Measurements from ENCODE around the gene PHIP.
"Not testable (repeated sequence)": the region's sequence is repeated elsewhere in the genome, so short reads cannot be mapped to it uniquely, and the experiment has no call there.

Gene PHIP

GRCh38 chr6:79078075-79078969 is at the start of gene PHIP:
TSS of gene PHIP (minus strand) at chr6:79078254. CDS start at chr6:79078068, 186 bp downstream.
- peak; percentile 93 for DNase-seq (ENCODE audit: low spot score)

GRCh38 chr6:79127660-79128059 is 49.6 kb upstream of the PHIP start:
- no peak for DNase-seq (ENCODE audit: low spot score)

GRCh38 chr6:79119217-79119616 is 41.2 kb upstream of the PHIP start:
- DNase-seq (ENCODE audit: low spot score), result no peak

- no peak for DNase-seq (ENCODE audit: low spot score)
These were observed 39.7 kb upstream of the PHIP start for GRCh38 chr6:79117752-79118151.

GRCh38 chr6:79115553-79116182 is 37.6 kb upstream of the PHIP start:
- DNase-seq (ENCODE audit: low spot score), result no peak

- DNase-seq (ENCODE audit: low spot score), result no peak
These were observed 33.5 kb upstream of the PHIP start for GRCh38 chr6:79111549-79111948.

GRCh38 chr6:79101164-79101563 is 23.1 kb upstream of the PHIP start:
- no peak for DNase-seq (ENCODE audit: low spot score)

GRCh38 chr6:79100304-79100703 is 22.2 kb upstream of the PHIP start:
- no peak for DNase-seq (ENCODE audit: low spot score)

GRCh38 chr6:79094938-79095337 is 16.9 kb upstream of the PHIP start:
- DNase-seq (ENCODE audit: low spot score), result no peak

- DNase-seq (ENCODE audit: low spot score), result not testable (repeated sequence)
These were observed 13.7 kb upstream of the PHIP start for GRCh38 chr6:79091801-79092200.

GRCh38 chr6:79089552-79090404 is 11.7 kb upstream of the PHIP start:
- no peak for DNase-seq (ENCODE audit: low spot score)

- DNase-seq (ENCODE audit: low spot score), result no peak
These were observed 6.6 kb upstream of the PHIP start for GRCh38 chr6:79084693-79085092.

- DNase-seq (ENCODE audit: low spot score), result no peak
These were observed 4.2 kb upstream of the PHIP start for GRCh38 chr6:79082304-79082703.

- no peak for DNase-seq (ENCODE audit: low spot score)
These were observed 3.6 kb upstream of the PHIP start for GRCh38 chr6:79081663-79082062.

- no peak for DNase-seq (ENCODE audit: low spot score)
These were observed 1.5 kb upstream of the PHIP start for GRCh38 chr6:79079561-79080041.

- no peak for DNase-seq (ENCODE audit: low spot score)
These were observed 359 bp downstream of the PHIP start for GRCh38 chr6:79077715-79078074.

- DNase-seq (ENCODE audit: low spot score), result peak; percentile 83
These were observed 1.0 kb downstream of the PHIP start for GRCh38 chr6:79076782-79077641.

GRCh38 chr6:79076160-79076559 is 1.9 kb downstream of the PHIP start:
- no peak for DNase-seq (ENCODE audit: low spot score)

GRCh38 chr6:79073888-79074287 is 4.2 kb downstream of the PHIP start:
- DNase-seq (ENCODE audit: low spot score), result no peak

GRCh38 chr6:79072640-79073181 is 5.3 kb downstream of the PHIP start:
- no peak for DNase-seq (ENCODE audit: low spot score)

GRCh38 chr6:79071547-79071946 is 6.5 kb downstream of the PHIP start:
- DNase-seq (ENCODE audit: low spot score), result no peak

Data from hematopoietic multipotent progenitor cell treated with erythropoietin and hydrocortisone succinate and interleukin-3 and kit ligand, for 15 days (in vitro differentiated cells).